Right lobe of liver (tissue), 6 donors: ENCODE results near the gene AP1S3. TPM values are rescaled to one million over a fixed set of nuclear protein-coding genes. Genes with fewer than 3 reads are reported as not detected.

Experiments
- ATAC-seq, 4 donors: fragments of 200-7000 bp; cut with Tn5 transposase; one replicate each; pipeline ENCODE4 v1.9.1; 2020; ENCODE audit warnings: mild to moderate bottlenecking in 4 of 4, moderate library complexity in 4 of 4
- DNase-seq, 3 donors: peaks; one replicate each; pipeline ENCODE4 v3.0.0-alpha.2; 2020
- H3K27ac ChIP-seq, 3 donors: fragments of 200-600 bp; one replicate each; pipeline ENCODE4 v1.8.0; 2022
- H3K27me3 ChIP-seq, 2 donors: fragments of 200-600 bp; one replicate each; pipeline ENCODE4 v1.8.0; 2022
- H3K36me3 ChIP-seq, 4 donors: fragments of 200-600 bp; sonication (generic) in 1 of 4; one replicate each; pipeline versions ENCODE4 v1.5.1 to v1.8.0; 2017 to 2022; ENCODE audit warnings: control low read depth in 1 of 4
- H3K4me1 ChIP-seq, 4 donors: fragments of 200-600 bp; sonication (generic) in 1 of 4; one replicate each; pipeline versions ENCODE4 v1.5.1 to v1.8.0; 2017 to 2022; ENCODE audit warnings: control low read depth in 1 of 4
- H3K4me3 ChIP-seq, 3 donors: fragments of 200-600 bp; one replicate each; pipeline ENCODE4 v1.8.0; 2022
- H3K9me3 ChIP-seq, 4 donors: fragments of 200-600 bp; sonication (generic) in 1 of 4; one replicate each; pipeline versions ENCODE4 v1.5.1 to v1.8.0; 2017 to 2022; ENCODE audit warnings: control low read depth in 1 of 4
- CTCF ChIP-seq, 4 donors: fragments of 200-600 bp in 3 of 4; fragments of 450-650 bp in 1 of 4; IDR thresholded peaks; one replicate each; pipeline versions ENCODE4 v1.5.1 to v1.8.0; 2016 to 2022; ENCODE audit warnings: antibody characterized with exemption in 4 of 4, mild to moderate bottlenecking in 2 of 4
- POLR2A ChIP-seq: fragments of 450-650 bp; IDR thresholded peaks from one replicate; pipeline ENCODE4 v1.6.1; 2017; ENCODE audit warnings: antibody characterized with exemption, mild to moderate bottlenecking
- WGBS: methylation state at CpG from one replicate; pipeline ENCODE4 v1.1.6; 2018; ENCODE audit warnings: low coverage, low lambda C conversion rate; ENCODE audit not compliant: insufficient coverage; ENCODE audit errors: missing lambda C conversion rate; 5-methylcytosine and 5-hydroxymethylcytosine counted together
- intact Hi-C, 2 donors: fragments of 100-400 bp; cut with DNase I; formaldehyde crosslinking; loops; one replicate each; pipeline versions ENCODE4 v1.11.2 to v1.14.1; 2022
- total RNA-seq, 6 experiments: library from RNA; depleted of rRNA in 2 of 6; stranded (reverse); fragments of >200 nt in 2 of 6; fragmentation: NEBNext Ultra II Directional in 3 of 6; extraction: Animal tissue kit (Norgen Biotek cat#: 25700) in 3 of 6; gene quantifications; one replicate each; pipeline versions ENCODE4 v1.1.0 to v1.2.4, GENCODE V29; 2016 to 2023
- donor health status: DM: no; HTN: yes; CAD: no.
- donor health status: DM: no; HTN: no; CAD: no.
- donor health status: DM: no; HTN: no; CAD: no.
- donor health status: DM: no; HTN: yes; CAD: no.
- donor health status: DM: no; HTN: yes; CAD: no.

The AP1S3 gene
- total RNA-seq, 6 experiments from 2014 or later: 1.3 to 12.7 (median 3.2) TPM

GRCh38 chr2:223779877-223780276, 57.5 kb downstream of the AP1S3 start:
- ATAC-seq: peak in 2 of 4 donors; percentile 43 to 44

GRCh38 chr2:223774193-223774592, 63.2 kb downstream of the AP1S3 start:
- 95% methylated on average over 7 of the region's 8 CpGs for whole genome bisulfite sequencing
- intact Hi-C loops: no loop called here
- TF ChIP-seq CTCF (IDR thresholded peaks at IDR 0.05) (no peak), POLR2A (no peak)

More at GRCh38 chr2:223779877-223780276, 57.5 kb downstream of the AP1S3 start:
- TF ChIP-seq CTCF (IDR thresholded peaks at IDR 0.05): peak in 3 of 4 donors; percentile 8 to 28 (median 28)
- TF ChIP-seq POLR2A: no peak
- DNase-seq: no peak
- no peaks in the 10 kb centered on the region for H3K9me3 ChIP-seq
- H3K27ac ChIP-seq: no peak overlapping the region
- H3K27me3 ChIP-seq: no peaks in the 10 kb centered on the region
- no peak overlapping the region for H3K4me3 ChIP-seq
- no peaks in the 10 kb centered on the region for H3K4me1 ChIP-seq
- WGBS: 67% methylated on average over 5 of the region's 7 CpGs
- intact Hi-C loops: no loop called here
- peaks cover 0 to 3% (median 0%) of the 10 kb centered on the region in 4 donors for H3K36me3 ChIP-seq

GRCh38 chr2:223772363-223772762, 65.0 kb downstream of the AP1S3 start:
- intact Hi-C loops: no loop called here
- DNase-seq: no peak
- TF ChIP-seq POLR2A (no peak), CTCF (IDR thresholded peaks at IDR 0.05) (no peak)
- no peaks in the 10 kb centered on the region for H3K9me3 ChIP-seq
- H3K27ac ChIP-seq: no peak overlapping the region
- no peaks in the 10 kb centered on the region for H3K4me1 ChIP-seq
- H3K27me3 ChIP-seq: no peaks in the 10 kb centered on the region
- H3K36me3 ChIP-seq: peaks cover 0 to 3% (median 0%) of the 10 kb centered on the region in 4 donors
- WGBS: 86% methylated on average over 3 of the region's 3 CpGs
- ATAC-seq: no peak
- no peak overlapping the region for H3K4me3 ChIP-seq

More at GRCh38 chr2:223774193-223774592, 63.2 kb downstream of the AP1S3 start:
- ATAC-seq (no peak), DNase-seq (no peak)
- no peak overlapping the region for H3K27ac ChIP-seq
- H3K4me1 ChIP-seq: no peaks in the 10 kb centered on the region
- H3K9me3 ChIP-seq: no peaks in the 10 kb centered on the region
- H3K27me3 ChIP-seq: no peaks in the 10 kb centered on the region
- H3K36me3 ChIP-seq: peaks cover 0 to 3% (median 0%) of the 10 kb centered on the region in 4 donors
- H3K4me3 ChIP-seq: no peak overlapping the region

- Histone ChIP-seq H3K27ac (no peak overlapping the region), H3K4me3 (no peak overlapping the region), H3K27me3 (no peaks in the 10 kb centered on the region), H3K36me3 (peaks cover 0 to 3% (median 0%) of the 10 kb centered on the region in 4 donors), H3K9me3 (no peaks in the 10 kb centered on the region), H3K4me1 (no peaks in the 10 kb centered on the region)
- DNase-seq (no peak), ATAC-seq (no peak)
- WGBS: 91% methylated on average over 4 of the region's 4 CpGs
- no peak for TF ChIP-seq CTCF (IDR thresholded peaks at IDR 0.05)
- TF ChIP-seq POLR2A: no peak
- intact Hi-C loops: no loop called here
Measured at GRCh38 chr2:223771475-223771874, 65.9 kb downstream of the AP1S3 start.

- TF ChIP-seq POLR2A (no peak), CTCF (IDR thresholded peaks at IDR 0.05) (no peak)
- ATAC-seq (no peak), DNase-seq (no peak)
- no peak overlapping the region for H3K27ac ChIP-seq
- no peaks in the 10 kb centered on the region for H3K4me1 ChIP-seq
- 77% methylated on average over 3 of the region's 3 CpGs for WGBS
- H3K27me3 ChIP-seq: no peaks in the 10 kb centered on the region
- H3K36me3 ChIP-seq: no peaks in the 10 kb centered on the region
- intact Hi-C loops: no loop called here
- no peaks in the 10 kb centered on the region for H3K9me3 ChIP-seq
- H3K4me3 ChIP-seq: no peak overlapping the region
Measured at GRCh38 chr2:223768179-223768578, 69.2 kb downstream of the AP1S3 start.
